Loucy (cell line): Measurements from ENCODE around the gene BTBD9.

Source experiments
- H2AFZ ChIP-seq: fragments of 200-600 bp; sonication (generic); 2 replicates; pipeline ENCODE4 v1.6.0; 2016; ENCODE audit warnings: antibody characterized with exemption, mild to moderate bottlenecking, low read length, moderate library complexity
- H3F3A ChIP-seq: fragments of 200-600 bp; 2 replicates; pipeline ENCODE4 v1.6.0; 2016; ENCODE audit warnings: antibody characterized with exemption, low read depth, mild to moderate bottlenecking
- H3K27me3 ChIP-seq: fragments of 200-600 bp; sonication (generic); 2 replicates; pipeline ENCODE4 v1.6.1; 2014; ENCODE audit warnings: low read length, mild to moderate bottlenecking; ENCODE audit not compliant: insufficient read depth, poor library complexity, severe bottlenecking
- H3K36me3 ChIP-seq: fragments of 200-600 bp; sonication (generic); 2 replicates; pipeline ENCODE4 v1.6.1; 2016; ENCODE audit warnings: low read length; ENCODE audit not compliant: insufficient read depth
- H3K4me1 ChIP-seq: fragments of 200-600 bp; sonication (generic); 2 replicates; pipeline ENCODE4 v1.5.1; 2014; ENCODE audit warnings: low read length, mild to moderate bottlenecking; ENCODE audit not compliant: insufficient read depth, poor library complexity, severe bottlenecking
- H3K4me2 ChIP-seq: fragments of 200-600 bp; sonication (generic); 2 replicates; pipeline ENCODE4 v1.6.0; 2014; ENCODE audit warnings: antibody characterized with exemption, low read length, low read depth, mild to moderate bottlenecking; ENCODE audit not compliant: poor library complexity, severe bottlenecking
- H3K4me3 ChIP-seq: fragments of 200-600 bp; sonication (generic); 2 replicates; pipeline ENCODE4 v1.5.1; 2014; ENCODE audit warnings: low read length, mild to moderate bottlenecking, mixed read lengths; ENCODE audit not compliant: poor library complexity, severe bottlenecking
- H3K79me2 ChIP-seq: fragments of 200-600 bp; sonication (generic); 2 replicates; pipeline ENCODE4 v1.6.1; 2014; ENCODE audit warnings: low read length; ENCODE audit not compliant: insufficient read depth
- H3K9ac ChIP-seq: fragments of 200-600 bp; sonication (generic); 2 replicates; pipeline ENCODE4 v1.6.0; 2014; ENCODE audit warnings: mild to moderate bottlenecking, low read depth, low read length, moderate library complexity; ENCODE audit not compliant: poor library complexity, severe bottlenecking
- H3K9me2 ChIP-seq: fragments of 200-600 bp; sonication (generic); replicated peaks from 2 replicates; pipeline ENCODE4 v1.6.1; 2016; ENCODE audit warnings: low read depth, low read length, mixed read lengths
- H3K9me3 ChIP-seq: fragments of 200-600 bp; sonication (generic); 2 replicates; pipeline ENCODE4 v1.6.1; 2014; ENCODE audit warnings: mild to moderate bottlenecking, antibody characterized with exemption, low read length, low read depth; ENCODE audit not compliant: insufficient read depth
- H4K20me1 ChIP-seq: fragments of 200-600 bp; sonication (generic); 2 replicates; pipeline ENCODE4 v1.6.0; 2014; ENCODE audit warnings: antibody characterized with exemption, low read length, mild to moderate bottlenecking; ENCODE audit not compliant: insufficient read depth, poor library complexity, severe bottlenecking
- CTCF ChIP-seq: fragments of 200-600 bp; sonication (generic); conservative IDR thresholded peaks from 2 replicates; pipeline ENCODE4 v1.5.1; 2014; ENCODE audit warnings: mild to moderate bottlenecking, antibody characterized with exemption, low read length
- EZH2phosphoT487 ChIP-seq: fragments of 200-600 bp; IDR thresholded peaks from 2 replicates; pipeline ENCODE4 v1.6.1; 2018; ENCODE audit warnings: antibody characterized with exemption, mild to moderate bottlenecking, moderate library complexity, borderline replicate concordance

The BTBD9 gene

GRCh38 chr6:38407192-38407591, 232.5 kb downstream of the BTBD9 start:
- no peak for TF ChIP-seq EZH2phosphoT487
- TF ChIP-seq CTCF: no peak
- no peak overlapping the region for H3K4me2 ChIP-seq

GRCh38 chr6:38406096-38406495, 233.6 kb downstream of the BTBD9 start:
- TF ChIP-seq EZH2phosphoT487 (no peak), CTCF (no peak)
- H3K9me3 ChIP-seq: no peaks in the 10 kb centered on the region
- no peak overlapping the region for H2AFZ ChIP-seq
- H3K9ac ChIP-seq: no peak overlapping the region
- H3K4me1 ChIP-seq: no peaks in the 10 kb centered on the region
- no peaks in the 10 kb centered on the region for H4K20me1 ChIP-seq
- H3K27me3 ChIP-seq: no peaks in the 10 kb centered on the region
- H3K79me2 ChIP-seq: no peaks in the 10 kb centered on the region
- H3F3A ChIP-seq: no peaks in the 10 kb centered on the region
- H3K9me2 ChIP-seq: no peaks in the 10 kb centered on the region
- H3K4me3 ChIP-seq: no peak overlapping the region
- no peaks in the 10 kb centered on the region for H3K36me3 ChIP-seq
- H3K4me2 ChIP-seq: no peak overlapping the region

More at GRCh38 chr6:38407192-38407591, 232.5 kb downstream of the BTBD9 start:
- H3K9me2 ChIP-seq: no peaks in the 10 kb centered on the region
- no peak overlapping the region for H3K4me3 ChIP-seq
- no peaks in the 10 kb centered on the region for H3K9me3 ChIP-seq
- no peaks in the 10 kb centered on the region for H3K36me3 ChIP-seq
- no peaks in the 10 kb centered on the region for H3K79me2 ChIP-seq
- H3F3A ChIP-seq: no peaks in the 10 kb centered on the region
- H2AFZ ChIP-seq: no peak overlapping the region
- no peak overlapping the region for H3K9ac ChIP-seq
- H3K4me1 ChIP-seq: no peaks in the 10 kb centered on the region
- no peaks in the 10 kb centered on the region for H3K27me3 ChIP-seq
- no peaks in the 10 kb centered on the region for H4K20me1 ChIP-seq

GRCh38 chr6:38404900-38405556, 234.7 kb downstream of the BTBD9 start:
- no peaks in the 10 kb centered on the region for H3K4me1 ChIP-seq
- no peaks in the 10 kb centered on the region for H3K79me2 ChIP-seq
- no peak overlapping the region for H3K4me3 ChIP-seq
- H2AFZ ChIP-seq: no peak overlapping the region
- H3K27me3 ChIP-seq: no peaks in the 10 kb centered on the region
- H3K4me2 ChIP-seq: no peak overlapping the region
- no peaks in the 10 kb centered on the region for H3F3A ChIP-seq
- no peaks in the 10 kb centered on the region for H3K9me2 ChIP-seq
- no peaks in the 10 kb centered on the region for H3K36me3 ChIP-seq
- H3K9me3 ChIP-seq: no peaks in the 10 kb centered on the region
- TF ChIP-seq EZH2phosphoT487 (no peak), CTCF (no peak)
- no peak overlapping the region for H3K9ac ChIP-seq
- no peaks in the 10 kb centered on the region for H4K20me1 ChIP-seq
